H7 (cell line): ENCODE measurements around the gene LCTL. TPM values are rescaled to one million over a fixed set of nuclear protein-coding genes. Genes with fewer than 3 reads are reported as not detected.

Experiments used
- DNase-seq: peaks from one replicate; pipeline ENCODE4 v3.0.0; 2012
- H3K27me3 ChIP-seq: 2 replicates; pipeline ENCODE4 v1.6.0; 2011; ENCODE audit warnings: mild to moderate bottlenecking, low read length; ENCODE audit not compliant: control insufficient read depth, insufficient read depth
- H3K36me3 ChIP-seq: replicated peaks from 2 replicates; pipeline ENCODE4 v1.5.1; 2011; ENCODE audit warnings: low read length; ENCODE audit not compliant: control insufficient read depth, insufficient read depth
- H3K4me3 ChIP-seq: 2 replicates; pipeline ENCODE4 v1.5.1; 2011; ENCODE audit warnings: low read depth, mild to moderate bottlenecking, control low read depth, low read length, moderate library complexity; ENCODE audit not compliant: insufficient read depth
- total RNA-seq: library from RNA; depleted of rRNA; stranded (reverse); fragments of >200 nt; shearing (Covaris generic); gene quantifications from 2 replicates; pipeline ENCODE4 v1.2.3, GENCODE V29; 2014; rRNA removed

LCTL gene, protein sequence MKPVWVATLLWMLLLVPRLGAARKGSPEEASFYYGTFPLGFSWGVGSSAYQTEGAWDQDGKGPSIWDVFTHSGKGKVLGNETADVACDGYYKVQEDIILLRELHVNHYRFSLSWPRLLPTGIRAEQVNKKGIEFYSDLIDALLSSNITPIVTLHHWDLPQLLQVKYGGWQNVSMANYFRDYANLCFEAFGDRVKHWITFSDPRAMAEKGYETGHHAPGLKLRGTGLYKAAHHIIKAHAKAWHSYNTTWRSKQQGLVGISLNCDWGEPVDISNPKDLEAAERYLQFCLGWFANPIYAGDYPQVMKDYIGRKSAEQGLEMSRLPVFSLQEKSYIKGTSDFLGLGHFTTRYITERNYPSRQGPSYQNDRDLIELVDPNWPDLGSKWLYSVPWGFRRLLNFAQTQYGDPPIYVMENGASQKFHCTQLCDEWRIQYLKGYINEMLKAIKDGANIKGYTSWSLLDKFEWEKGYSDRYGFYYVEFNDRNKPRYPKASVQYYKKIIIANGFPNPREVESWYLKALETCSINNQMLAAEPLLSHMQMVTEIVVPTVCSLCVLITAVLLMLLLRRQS
- total RNA-seq: 1.9 TPM in 2 replicates

DNA sequence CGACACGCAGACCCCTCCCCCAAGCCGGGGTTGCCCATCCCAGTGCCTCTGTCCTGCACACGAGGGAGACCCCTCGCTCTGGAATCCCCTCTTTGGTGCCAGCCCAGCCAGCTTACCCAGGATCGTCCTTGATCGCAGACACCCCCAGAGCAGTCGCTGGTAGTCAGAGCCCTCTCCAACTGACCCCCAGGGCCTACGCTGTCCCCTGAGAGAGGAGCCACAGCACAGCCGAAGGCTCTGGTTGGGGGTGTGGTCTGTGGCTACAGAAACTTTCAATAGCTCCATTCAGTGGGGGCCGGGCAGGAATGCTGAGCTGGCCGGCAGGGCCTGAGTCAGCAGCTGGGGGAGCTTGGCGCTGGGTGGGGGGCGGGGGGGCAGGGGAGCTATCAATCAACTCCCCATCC is at the start of gene LCTL:
Gene LCTL (minus strand): TSS at position 258 of the 404 bp plus-strand sequence. CDS start 633 bp downstream, outside the sequence.
- H3K4me3 ChIP-seq: no peak within 1 kb of the TSS
- no peaks in the 10 kb centered on the region for H3K27me3 ChIP-seq
- H3K36me3 ChIP-seq: no peaks in the 10 kb centered on the region
- peak; percentile 88 for DNase-seq

GRCh38 chr15:66614951-66615760 is 49.4 kb upstream of the LCTL start:
- Histone ChIP-seq H3K4me3 (no peak overlapping the region), H3K36me3 (no peaks in the 10 kb centered on the region), H3K27me3 (no peaks in the 10 kb centered on the region)
- DNase-seq: peak; percentile 15

DNA sequence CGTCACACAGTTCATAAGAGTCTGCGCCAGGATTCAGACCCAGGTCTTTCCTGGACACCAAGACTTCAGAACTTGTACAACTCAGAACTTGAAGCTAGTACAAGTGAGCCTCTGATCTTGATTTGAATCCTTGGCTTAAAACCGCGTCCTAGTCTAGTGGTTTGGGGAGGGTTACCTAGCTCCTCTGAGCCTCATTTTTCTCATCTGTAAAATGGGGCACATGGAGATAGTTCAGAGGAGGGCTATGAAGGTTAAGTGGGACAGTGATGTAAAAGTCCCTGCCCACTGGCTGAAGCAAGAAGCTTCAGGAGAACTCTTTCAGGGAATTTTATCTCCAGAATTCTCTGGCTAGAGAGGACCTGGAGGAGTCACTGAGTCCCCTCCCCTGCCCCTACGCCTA is 48.7 kb upstream of the LCTL start:
- DNase-seq: no peak
- Histone ChIP-seq H3K4me3 (no peak overlapping the region), H3K36me3 (no peaks in the 10 kb centered on the region), H3K27me3 (no peaks in the 10 kb centered on the region)

- H3K36me3 ChIP-seq: no peaks in the 10 kb centered on the region
- H3K27me3 ChIP-seq: no peaks in the 10 kb centered on the region
- DNase-seq: no peak
- H3K4me3 ChIP-seq: no peak overlapping the region
These were observed 47.9 kb upstream of the LCTL start for GRCh38 chr15:66613743-66614142.

DNA sequence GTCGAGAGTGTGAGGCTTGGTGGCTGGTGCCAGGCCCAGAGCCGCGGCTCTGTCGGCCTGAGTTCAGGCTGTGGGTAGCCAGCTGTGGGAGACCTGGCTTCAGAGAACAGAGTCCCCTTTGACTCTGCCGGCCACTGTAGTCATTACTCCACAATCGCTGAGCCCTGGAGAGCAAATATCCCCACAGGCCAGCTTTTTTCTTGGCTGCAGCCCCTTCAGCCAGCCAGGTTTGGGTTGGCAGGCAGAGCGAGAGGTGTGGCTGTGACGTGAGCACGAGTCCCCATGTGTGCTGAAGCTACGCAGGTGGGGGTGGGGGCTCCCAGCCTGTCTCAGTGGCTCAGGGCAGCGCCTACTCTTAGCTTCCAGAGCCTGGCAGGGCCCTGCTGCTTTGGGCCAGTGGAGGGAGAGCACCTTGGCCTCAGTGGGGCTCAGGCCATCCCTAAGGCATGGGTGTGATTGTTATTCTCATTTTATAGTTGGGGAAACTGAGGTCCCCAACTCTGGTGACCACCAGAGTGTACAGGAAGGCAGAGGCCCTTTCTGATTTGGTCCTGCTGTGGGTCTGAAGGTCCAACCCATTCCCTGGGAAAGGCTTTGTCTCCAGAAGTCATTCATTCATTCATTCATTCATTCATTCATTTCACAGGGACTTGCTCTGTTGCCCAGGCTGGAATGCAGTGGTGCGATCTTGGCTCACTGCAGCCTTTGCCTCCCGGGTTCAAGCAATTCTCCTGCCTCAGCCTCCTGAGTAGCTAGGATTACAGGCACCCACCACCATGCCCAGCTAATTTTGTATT is 45.7 kb upstream of the LCTL start:
- H3K4me3 ChIP-seq: no peak overlapping the region
- DNase-seq: peak; percentile 47
- no peaks in the 10 kb centered on the region for H3K36me3 ChIP-seq
- H3K27me3 ChIP-seq: no peaks in the 10 kb centered on the region

GRCh38 chr15:66609876-66610275 is 44.1 kb upstream of the LCTL start:
- peak; percentile 31 for DNase-seq
- H3K4me3 ChIP-seq: no peak overlapping the region
- H3K27me3 ChIP-seq: no peaks in the 10 kb centered on the region
- no peaks in the 10 kb centered on the region for H3K36me3 ChIP-seq

DNA sequence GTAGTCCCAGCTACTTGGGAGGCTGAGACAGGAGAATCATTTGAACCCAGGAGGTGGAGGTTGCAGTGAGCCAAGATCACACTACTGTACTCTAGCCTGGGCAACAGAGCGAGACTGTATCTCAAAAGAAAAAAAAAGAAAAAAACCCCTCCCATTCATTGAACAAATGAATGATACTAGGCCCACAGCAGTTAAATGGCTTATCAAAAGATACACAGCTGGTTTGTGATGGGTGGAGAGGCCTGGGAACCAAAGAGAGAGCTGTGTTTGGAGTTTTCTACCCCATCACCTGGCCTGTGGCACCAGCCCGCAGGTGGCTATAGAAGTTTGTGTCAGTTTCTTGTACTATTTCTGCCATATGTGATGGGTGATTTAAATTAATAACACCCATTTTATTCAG is 43.1 kb upstream of the LCTL start:
- no peaks in the 10 kb centered on the region for H3K27me3 ChIP-seq
- no peaks in the 10 kb centered on the region for H3K36me3 ChIP-seq
- H3K4me3 ChIP-seq: no peak overlapping the region
- DNase-seq: no peak

DNA sequence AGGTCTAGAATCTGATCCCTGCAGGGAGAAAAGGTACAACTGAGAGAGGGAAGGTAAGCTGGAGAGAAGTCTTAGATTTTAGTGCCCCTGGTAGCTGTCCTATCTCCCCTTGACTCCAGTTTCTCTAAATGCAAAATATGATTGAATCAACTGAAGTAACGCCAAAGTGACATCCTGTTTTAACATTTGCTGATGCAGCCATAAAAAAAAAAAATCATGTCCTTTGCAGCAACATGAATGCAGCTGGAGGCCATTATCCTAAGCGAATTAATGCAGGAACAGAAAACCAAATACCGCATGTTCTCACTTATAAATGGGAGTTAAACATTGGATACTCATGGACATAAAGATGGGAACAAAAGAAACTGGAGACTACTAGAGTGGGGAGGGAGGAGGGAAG is 42.4 kb upstream of the LCTL start:
- H3K4me3 ChIP-seq: no peak overlapping the region
- no peaks in the 10 kb centered on the region for H3K27me3 ChIP-seq
- no peaks in the 10 kb centered on the region for H3K36me3 ChIP-seq
- no peak for DNase-seq

GRCh38 chr15:66603301-66604179 is 37.7 kb upstream of the LCTL start:
- Histone ChIP-seq H3K36me3 (no peaks in the 10 kb centered on the region), H3K27me3 (no peaks in the 10 kb centered on the region; the same call in 1 of the 2 replicates), H3K4me3 (no peak overlapping the region)
- peak; percentile 92 for DNase-seq

DNA sequence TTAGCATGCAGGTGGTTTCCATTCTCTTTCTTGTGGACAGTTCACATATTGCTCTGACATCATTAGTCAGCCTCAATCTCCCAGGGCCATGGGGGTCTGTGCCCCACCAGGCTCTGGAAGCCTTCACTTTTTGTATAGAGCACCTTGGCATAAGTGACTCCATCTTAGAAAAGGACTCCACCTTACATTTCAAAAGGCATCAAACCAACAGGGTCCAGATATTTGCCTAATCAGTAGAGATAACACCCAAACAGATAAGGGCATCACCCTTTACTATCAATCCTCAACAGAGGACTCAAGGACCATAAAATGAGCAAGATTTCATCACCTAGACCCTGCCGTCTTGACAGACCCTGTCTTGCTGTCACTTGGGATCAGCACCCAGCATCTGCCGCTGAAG is 35.7 kb upstream of the LCTL start:
- DNase-seq: no peak
- Histone ChIP-seq H3K4me3 (no peak overlapping the region), H3K27me3 (no peaks in the 10 kb centered on the region; the same call in 1 of the 2 replicates), H3K36me3 (no peaks in the 10 kb centered on the region)

DNA sequence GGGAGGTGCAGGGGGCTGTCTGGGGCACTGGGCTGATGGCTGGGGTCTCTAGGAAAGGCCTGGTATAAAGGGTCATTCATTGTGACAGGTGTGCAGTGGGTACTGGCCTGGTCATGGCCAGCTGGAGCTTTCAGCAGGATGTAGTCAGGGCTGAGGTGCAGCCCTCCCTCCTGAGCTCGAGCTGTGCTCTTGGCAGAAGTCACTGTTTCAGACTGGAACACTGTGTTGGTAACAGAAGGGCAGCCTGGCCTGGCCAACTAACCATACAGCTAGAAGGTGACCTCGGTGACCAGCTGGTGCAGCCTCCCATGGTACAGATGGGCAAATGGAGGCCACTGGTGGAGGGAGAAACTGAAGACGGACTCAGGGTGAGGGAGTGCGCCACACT is 34.4 kb upstream of the LCTL start:
- H3K4me3 ChIP-seq: no peak overlapping the region
- no peak for DNase-seq
- H3K36me3 ChIP-seq: no peaks in the 10 kb centered on the region
- no peaks in the 10 kb centered on the region; the same call in 1 of the 2 replicates for H3K27me3 ChIP-seq

GRCh38 chr15:66599536-66600239 is 33.9 kb upstream of the LCTL start:
- Histone ChIP-seq H3K36me3 (no peaks in the 10 kb centered on the region), H3K27me3 (no peaks in the 10 kb centered on the region; the same call in 1 of the 2 replicates), H3K4me3 (no peak overlapping the region)
- DNase-seq: peak; percentile 38
